Activated B cell treated with CpG ODN at 0.5 μM for 24 hours (primary cell): ENCODE data around the gene SEPTIN3. TPM values are rescaled to one million over a fixed set of nuclear protein-coding genes. Genes with fewer than 3 reads are reported as not detected.
A peak's percentile ranks its signal among the peaks of the same experiment; 100 is the strongest.

ENCODE experiments used
- ATAC-seq: fragments of 200-7000 bp; cut with Tn5 transposase; one replicate; pipeline ENCODE4 v1.10.0; 2021; ENCODE audit warnings: low read depth, mild to moderate bottlenecking, moderate library complexity
- CTCF ChIA-PET: fragments of 350-600 bp; sonication (Branson Sonifier 250); formaldehyde crosslinking; loops from one replicate; lab custom pipeline; 2021; ENCODE audit warnings: antibody characterized with exemption; lab: Charles Lee
- POLR2A ChIA-PET: fragments of 350-600 bp; sonication (Branson Sonifier 250); formaldehyde crosslinking; loops from one replicate; lab custom pipeline; 2021; ENCODE audit warnings: antibody characterized with exemption; lab: Charles Lee
- DNase-seq: peaks from one replicate; pipeline ENCODE4 v3.0.0; 2022
- H3K27ac Mint-ChIP-seq: one replicate; pipeline ENCODE4 v1.8.0; 2020; ENCODE audit warnings: mixed read lengths
- H3K27me3 Mint-ChIP-seq: one replicate; pipeline ENCODE4 v1.8.0; 2021; ENCODE audit warnings: mixed read lengths
- H3K36me3 Mint-ChIP-seq: one replicate; pipeline ENCODE4 v1.8.0; 2021; ENCODE audit warnings: low read depth, mixed read lengths
- H3K4me1 Mint-ChIP-seq: one replicate; pipeline ENCODE4 v1.8.0; 2021; ENCODE audit warnings: mixed read lengths
- H3K4me3 Mint-ChIP-seq: one replicate; pipeline ENCODE4 v1.8.0; 2020; ENCODE audit warnings: mild to moderate bottlenecking, mixed read lengths
- H3K9me3 Mint-ChIP-seq: one replicate; pipeline ENCODE4 v1.8.0; 2020; ENCODE audit warnings: mixed read lengths
- CTCF ChIP-seq: fragments of 200-600 bp; IDR thresholded peaks from one replicate; pipeline ENCODE4 v1.8.0; 2022; ENCODE audit warnings: antibody characterized with exemption, mild to moderate bottlenecking
- intact Hi-C: fragments of 100-400 bp; cut with micrococcal nuclease; formaldehyde crosslinking; loops from one replicate; pipeline ENCODE4 v1.15.1; 2024
- total RNA-seq: library from RNA; stranded (reverse); gene quantifications from 2 replicates; pipeline ENCODE4 v1.2.3, GENCODE V29; 2022

SEPTIN3 gene
- total RNA-seq, 1 donor from 2014 or later, result 0.49 TPM

- no peaks in the 10 kb centered on the region for H3K36me3 Mint-ChIP-seq
- ChIA-PET POLR2A (interaction anchor here (1.0 to 9.1 kb wide), 5 partner anchors 12 to 135 kb away, joined by 5 to 1414 read pairs (median 74); partner anchors contain the start of genes CCDC134, CENPM, SREBF2 and TNFRSF13C), CTCF (interaction anchor here (9.1 kb wide), 1 partner anchor 11 kb away, joined by 258 read pairs; the partner anchor contains the start of gene TNFRSF13C)
- no peaks in the 10 kb centered on the region for H3K27me3 Mint-ChIP-seq
- no peak for TF ChIP-seq CTCF
- H3K27ac Mint-ChIP-seq, result peak overlapping the region; percentile 100
- no peaks in the 10 kb centered on the region for H3K9me3 Mint-ChIP-seq
- H3K4me3 Mint-ChIP-seq, result peak overlapping the region; percentile 44
- DNase-seq, result no peak
- intact Hi-C loops, result loop anchor here (10.0 kb wide), 1 partner anchor 980 kb away; the partner anchor contains the start of gene RBX1
- peaks cover 97% of the 10 kb centered on the region for H3K4me1 Mint-ChIP-seq
- no peak for ATAC-seq
Observed at GRCh38 chr22:41934284-41935014, 34.8 kb upstream of the SEPTIN3 start.

DNA sequence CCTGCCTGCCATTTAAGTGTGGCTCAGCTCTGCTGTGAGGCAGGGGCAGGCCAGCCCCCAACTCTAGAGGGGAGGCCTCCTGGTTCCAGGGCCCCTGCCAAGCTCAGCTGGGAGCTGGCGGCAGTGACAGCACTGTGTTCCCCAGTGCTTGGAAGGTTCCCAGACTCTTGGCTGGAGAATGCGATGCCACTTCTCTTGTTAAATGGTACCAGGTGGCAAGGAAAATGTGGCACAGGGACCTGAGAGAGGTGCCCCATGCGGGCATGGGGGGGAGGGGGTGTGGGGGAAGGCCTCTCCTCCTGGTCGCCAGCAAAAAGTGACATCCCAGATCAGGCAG lies 34.3 kb upstream of the SEPTIN3 start:
- TF ChIP-seq CTCF, result no peak
- POLR2A ChIA-PET, result interaction anchor here (0.6 to 9.1 kb wide), 6 partner anchors 12 to 314 kb away, joined by 3 to 1414 read pairs (median 40); partner anchors contain the start of genes CENPM, DESI1, SREBF2 and TNFRSF13C
- Mint-ChIP-seq H3K4me1 (peaks cover 100% of the 10 kb centered on the region), H3K36me3 (peaks cover 2% of the 10 kb centered on the region), H3K27ac (peak overlapping the region; percentile 100), H3K9me3 (no peaks in the 10 kb centered on the region), H3K27me3 (no peaks in the 10 kb centered on the region), H3K4me3 (peak overlapping the region; percentile 92)
- DNase-seq (no peak), ATAC-seq (no peak)
- intact Hi-C loops, result loop anchor here (10.0 kb wide), 1 partner anchor 980 kb away; the partner anchor contains the start of gene RBX1
- CTCF ChIA-PET, result interaction anchor here (9.1 kb wide), 1 partner anchor 12 kb away, joined by 258 read pairs; the partner anchor contains the start of gene TNFRSF13C

GRCh38 chr22:41935509-41935908 lies 33.7 kb upstream of the SEPTIN3 start:
- no peak for ATAC-seq
- intact Hi-C loops, result loop anchor here (10.0 kb wide), 1 partner anchor 981 kb away; the partner anchor contains the start of gene RBX1
- ChIA-PET CTCF (interaction anchor here (9.1 kb wide), 1 partner anchor 12 kb away, joined by 258 read pairs; the partner anchor contains the start of gene TNFRSF13C), POLR2A (interaction anchor here (0.6 to 9.1 kb wide), 18 partner anchors 12 to 526 kb away, joined by 3 to 1414 read pairs (median 6); partner anchors contain the start of genes CCDC134, CENPM, DESI1 and NDUFA6)
- H3K4me1 Mint-ChIP-seq, result peaks cover 100% of the 10 kb centered on the region
- TF ChIP-seq CTCF, result no peak
- peak; percentile 38 for DNase-seq
- no peaks in the 10 kb centered on the region for H3K9me3 Mint-ChIP-seq
- H3K36me3 Mint-ChIP-seq, result peaks cover 5% of the 10 kb centered on the region
- H3K27ac Mint-ChIP-seq, result peak overlapping the region; percentile 100
- peak overlapping the region; percentile 92 for H3K4me3 Mint-ChIP-seq
- no peaks in the 10 kb centered on the region for H3K27me3 Mint-ChIP-seq

GRCh38 chr22:41936894-41937169 lies 32.4 kb upstream of the SEPTIN3 start:
- Mint-ChIP-seq H3K9me3 (no peaks in the 10 kb centered on the region), H3K4me3 (peak overlapping the region; percentile 92), H3K27me3 (no peaks in the 10 kb centered on the region), H3K27ac (peak overlapping the region; percentile 100), H3K4me1 (peaks cover 99% of the 10 kb centered on the region), H3K36me3 (peaks cover 5% of the 10 kb centered on the region)
- ChIA-PET CTCF (interaction anchor here (1.7 to 9.1 kb wide), 2 partner anchors 13 to 74 kb away, joined by 7 to 258 read pairs; partner anchors contain the start of gene TNFRSF13C), POLR2A (interaction anchor here (0.6 to 9.1 kb wide), 15 partner anchors 10 to 604 kb away, joined by 3 to 1414 read pairs (median 6); partner anchors contain the start of genes CCDC134, CENPM, DESI1 and NDUFA6)
- no peak for TF ChIP-seq CTCF
- DNase-seq (no peak), ATAC-seq (no peak)
- intact Hi-C loops, result loop anchor here (1.0 to 10.0 kb wide), 4 partner anchors 11 to 982 kb away; partner anchors contain the start of genes RBX1, SREBF2 and TNFRSF13C
